ENCODE results near the gene DDAH1. TPM values are rescaled to one million over a fixed set of nuclear protein-coding genes. Genes with fewer than 3 reads are reported as not detected.

Gene DDAH1
- total and polyA plus RNA-seq, 2 of the 8 experiments (the other 6 are each of a cell fraction or from before 2014, with no cell fraction given) = 22.8 to 54.5 TPM

- TF ChIP-seq TBP (IDR thresholded peaks at IDR 0.05; ENCODE audit: low read depth, low read length) = no peak
- TF ChIP-seq CHD7 (IDR thresholded peaks at IDR 0.05; ENCODE audit: insufficient replicate concordance, low read length) = no peak
These were observed 37.6 kb downstream of the DDAH1 start (continued) for GRCh38 chr1:85427331-85427730.
